K562 (cell line): ENCODE results near the gene DMXL1. TPM values are rescaled to one million over a fixed set of nuclear protein-coding genes. Genes with fewer than 3 reads are reported as not detected.

Source experiments
- ATAC-seq: fragments of 200-7000 bp; cut with Tn5 transposase; 3 replicates; pipeline ENCODE4 v1.9.1; 2020; ENCODE audit warnings: moderate library complexity
- BruUV-seq: library from RNA; stranded (reverse); fragments of 400-500 nt; replicated peaks from 2 replicates; lab custom pipeline; 2021; lab: Mats Ljungman, UMichigan
- CTCF ChIA-PET: fragments of 300-600 bp; formaldehyde crosslinking; extraction: SDS; loops from one replicate; lab custom pipeline; 2021; ENCODE audit warnings: low intra/inter-chr PET ratio; lab: Yijun Ruan, JAX
- POLR2A ChIA-PET: fragments of 300-600, 350-650 bp; sonication (Branson Sonifier 250); formaldehyde crosslinking; extraction: SDS; loops from one replicate; lab custom pipeline; 2021; ENCODE audit warnings: antibody characterized with exemption, inconsistent platforms; lab: Yijun Ruan, JAX
- DNase-seq, 4 experiments: peaks; one replicate each; pipeline versions ENCODE4 v3.0.0 to v3.0.0-alpha.2; 2011 to 2018; ENCODE audit warnings: low spot score in 3 of 4, mixed read lengths in 3 of 4; ENCODE audit errors: extremely low read depth in 1 of 4
- FAIRE-seq: peaks from 2 replicates; lab custom pipeline; 2011; peaks lifted over from hg19 to GRCh38; lab: Jason Lieb, UNC
- H2AFZ ChIP-seq: 2 replicates; pipeline ENCODE4 v1.6.0; 2011; ENCODE audit warnings: low read depth, low read length, control low read depth, inconsistent platforms
- H3K27ac ChIP-seq: fragments of 200-600 bp; 3 replicates; pipeline ENCODE4 v1.8.0; 2011; ENCODE audit warnings: low read depth, mild to moderate bottlenecking, control low read depth, inconsistent platforms, low read length, moderate library complexity, mixed read lengths; ENCODE audit errors: extremely low read depth
- H3K27me3 ChIP-seq, 2 experiments: fragments of 300-600 bp in 1 of 2; 2 replicates in 1 of 2; 3 replicates in 1 of 2; pipeline versions ENCODE4 v1.6.0 to v1.8.0; 2011; ENCODE audit warnings: inconsistent platforms in 2 of 2, low read length in 2 of 2, mild to moderate bottlenecking in 1 of 2, mixed read lengths in 1 of 2, moderate library complexity in 1 of 2; ENCODE audit not compliant: control insufficient read depth in 2 of 2, insufficient read depth in 2 of 2
- H3K36me3 ChIP-seq: fragments of 300-600 bp; 3 replicates; pipeline ENCODE4 v1.8.0; 2011; ENCODE audit warnings: mild to moderate bottlenecking, low read length, inconsistent platforms; ENCODE audit not compliant: control insufficient read depth, insufficient read depth
- H3K4me1 ChIP-seq, 2 experiments: fragments of 200-600 bp in 1 of 2; replicated peaks in 1 of 2; 2 replicates in 1 of 2; 3 replicates in 1 of 2; pipeline versions ENCODE4 v1.5.1 to v1.8.0; 2011; ENCODE audit warnings: inconsistent platforms in 2 of 2, low read length in 2 of 2, mild to moderate bottlenecking in 1 of 2, mixed read lengths in 1 of 2, moderate library complexity in 1 of 2; ENCODE audit not compliant: control insufficient read depth in 2 of 2, insufficient read depth in 2 of 2
- H3K4me2 ChIP-seq: 2 replicates; pipeline ENCODE4 v1.6.1; 2011; ENCODE audit warnings: low read length, control low read depth, inconsistent platforms, mixed read lengths; ENCODE audit not compliant: insufficient read depth
- H3K4me3 ChIP-seq: fragments of 200-600 bp; sonication (generic), shearing (Covaris generic); 2 replicates; pipeline ENCODE4 v1.5.1; 2016; ENCODE audit warnings: control low read depth, inconsistent platforms
- H3K79me2 ChIP-seq: fragments of 200-600 bp; 3 replicates; pipeline ENCODE4 v1.8.0; 2011; ENCODE audit warnings: low read length, inconsistent platforms; ENCODE audit not compliant: control insufficient read depth, insufficient read depth
- H3K9ac ChIP-seq, 2 experiments: 2 replicates each; pipeline versions ENCODE4 v1.6.0 to v1.6.1; 2011; ENCODE audit warnings: low read depth in 2 of 2, low read length in 2 of 2, control low read depth in 1 of 2, inconsistent platforms in 1 of 2, mild to moderate bottlenecking in 1 of 2, mixed read lengths in 1 of 2; ENCODE audit not compliant: insufficient read depth in 1 of 2
- H3K9me1 ChIP-seq: one replicate; pipeline ENCODE4 v1.6.0; 2011; ENCODE audit warnings: inconsistent platforms, mild to moderate bottlenecking, low read length, moderate library complexity; ENCODE audit not compliant: control insufficient read depth, insufficient read depth
- H3K9me3 ChIP-seq: replicated peaks from 2 replicates; pipeline ENCODE4 v1.5.1; 2011; ENCODE audit warnings: low read depth, low read length, inconsistent platforms; ENCODE audit not compliant: control insufficient read depth, insufficient read depth
- H4K20me1 ChIP-seq: replicated peaks from 2 replicates; pipeline ENCODE4 v1.6.1; 2011; ENCODE audit warnings: low read length, inconsistent platforms, mixed read lengths; ENCODE audit not compliant: control insufficient read depth, insufficient read depth
- CBX1 ChIP-seq: sonication (generic); IDR thresholded peaks from 2 replicates; pipeline ENCODE4 v1.6.1; 2016; ENCODE audit warnings: antibody characterized with exemption, low read depth, mild to moderate bottlenecking
- KLF16 ChIP-seq: IDR thresholded peaks from 2 replicates; pipeline ENCODE4 v1.6.1; 2016; ENCODE audit warnings: antibody characterized with exemption
- NFE2L1 ChIP-seq: fragments of 450-650 bp; IDR thresholded peaks from 2 replicates; pipeline ENCODE4 v1.6.1; 2016; ENCODE audit warnings: missing genetic modification characterization, low read depth, mild to moderate bottlenecking, missing compliant biosample characterization, moderate library complexity, borderline replicate concordance
- PHB ChIP-seq: fragments of 250-450 bp; sonication (Bioruptor Pico); IDR thresholded peaks from 2 replicates; pipeline ENCODE4 v1.5.0; 2021
- PHF20 ChIP-seq: fragments of 450-650 bp; IDR thresholded peaks from 2 replicates; pipeline ENCODE4 v1.6.1; 2018; ENCODE audit not compliant: partially characterized antibody
- PHF8 ChIP-seq: fragments of 200-600 bp; sonication (generic); IDR thresholded peaks from 2 replicates; pipeline ENCODE4 v1.6.1; 2012; ENCODE audit warnings: mixed run types, mild to moderate bottlenecking, inconsistent platforms, low read length, moderate library complexity, borderline replicate concordance
- POLR2G ChIP-seq: fragments of 200-400 bp; formaldehyde crosslinking; IDR thresholded peaks from 2 replicates; pipeline ENCODE4 v1.6.1; 2017; ENCODE audit warnings: low read depth, mild to moderate bottlenecking, antibody characterized with exemption, low read length, moderate library complexity
- SPI1 ChIP-seq: IDR thresholded peaks from 2 replicates; pipeline ENCODE4 v1.6.1; 2011; ENCODE audit warnings: low read depth, low read length, control low read depth, borderline replicate concordance
- SRSF3 ChIP-seq: fragments of 200-400 bp; formaldehyde crosslinking; IDR thresholded peaks from 2 replicates; pipeline ENCODE4 v1.6.1; 2016; ENCODE audit warnings: mild to moderate bottlenecking, low read length, moderate library complexity; ENCODE audit not compliant: insufficient read depth
- TEAD1 ChIP-seq, 2 experiments: fragments of 450-650 bp in 1 of 2; sonication (generic) in 1 of 2; formaldehyde crosslinking; IDR thresholded peaks; 2 replicates each; pipeline versions ENCODE4 v1.4.0 to v1.8.0; 2020 to 2022; ENCODE audit warnings: mild to moderate bottlenecking in 2 of 2, missing genetic modification reagents in 1 of 2
- ZNF253 ChIP-seq: fragments of 250-450 bp; sonication (Bioruptor Pico); conservative IDR thresholded peaks from 2 replicates; pipeline ENCODE4 v1.6.1; 2021; ENCODE audit warnings: mild to moderate bottlenecking
- ZNF707 ChIP-seq: fragments of 250-450 bp; sonication (Bioruptor Pico); conservative IDR thresholded peaks from 2 replicates; pipeline ENCODE4 v1.8.0; 2022; ENCODE audit warnings: inconsistent platforms, mild to moderate bottlenecking, moderate library complexity
- WGBS: fragments of 100-300 bp; shearing (Covaris generic); methylation state at CpG from one replicate; pipeline ENCODE4 v1.1.6; 2016; ENCODE audit warnings: low coverage, mixed read lengths; ENCODE audit not compliant: insufficient coverage; ENCODE audit errors: missing lambda C conversion rate; 5-methylcytosine and 5-hydroxymethylcytosine counted together
- in situ Hi-C: fragments of 300-500 bp; cut with MboI; formaldehyde crosslinking; loops from 4 replicates; pipeline ENCODE4 v1.15.0; 2018; ENCODE audit warnings: inconsistent platforms, mixed read lengths
- intact Hi-C: fragments of 100-400 bp; cut with micrococcal nuclease; formaldehyde crosslinking; loops from 2 replicates; pipeline ENCODE4 v1.14.2; 2022
- polyA plus RNA-seq, 8 experiments: library from polyadenylated mRNA; depleted of rRNA in 4 of 8; stranded (reverse) in 5 of 8; unstranded in 3 of 8; fragments of >200 nt; fragmentation: Nextera tagmentation in 2 of 8; fragmentation: Illumina TruSeq in 1 of 8; extraction: Ambion mirVana in 2 of 8; extraction: Trizol in 1 of 8; gene quantifications; 2 replicates each; pipeline versions ENCODE4 v1.2.1 to v1.2.3, GENCODE V29; 2011 to 2014; ENCODE audit warnings: inconsistent platforms in 1 of 8, missing spikeins in 1 of 8
- total RNA-seq, 7 experiments: library from RNA; depleted of rRNA in 6 of 7; stranded (reverse); fragments of >200 nt in 6 of 7; fragmentation: Illumina TruSeq in 2 of 7; extraction: Trizol in 2 of 7; gene quantifications; 2 replicates each; pipeline versions ENCODE4 v1.2.1 to v1.2.3, GENCODE V29; 2011 to 2021; ENCODE audit warnings: low replicate concordance in 1 of 7
- TF ChIP-seq, protein P1 (sequence below): fragments of 450-650 bp; IDR thresholded peaks from 2 replicates; pipeline ENCODE4 v1.7.1; 2018; ENCODE audit warnings: mild to moderate bottlenecking, low read depth; ENCODE audit not compliant: partially characterized antibody
- TF ChIP-seq, protein P2 (sequence below): IDR thresholded peaks from 2 replicates; pipeline ENCODE4 v1.6.1; 2011; ENCODE audit not compliant: insufficient read length; ENCODE audit errors: extremely low read depth

Gene DMXL1
- total and polyA plus RNA-seq, 9 of the 15 experiments (the other 6 are each of a cell fraction or from before 2014, with no cell fraction given): 8.3 to 40.3 (median 30.6) TPM

DNA sequence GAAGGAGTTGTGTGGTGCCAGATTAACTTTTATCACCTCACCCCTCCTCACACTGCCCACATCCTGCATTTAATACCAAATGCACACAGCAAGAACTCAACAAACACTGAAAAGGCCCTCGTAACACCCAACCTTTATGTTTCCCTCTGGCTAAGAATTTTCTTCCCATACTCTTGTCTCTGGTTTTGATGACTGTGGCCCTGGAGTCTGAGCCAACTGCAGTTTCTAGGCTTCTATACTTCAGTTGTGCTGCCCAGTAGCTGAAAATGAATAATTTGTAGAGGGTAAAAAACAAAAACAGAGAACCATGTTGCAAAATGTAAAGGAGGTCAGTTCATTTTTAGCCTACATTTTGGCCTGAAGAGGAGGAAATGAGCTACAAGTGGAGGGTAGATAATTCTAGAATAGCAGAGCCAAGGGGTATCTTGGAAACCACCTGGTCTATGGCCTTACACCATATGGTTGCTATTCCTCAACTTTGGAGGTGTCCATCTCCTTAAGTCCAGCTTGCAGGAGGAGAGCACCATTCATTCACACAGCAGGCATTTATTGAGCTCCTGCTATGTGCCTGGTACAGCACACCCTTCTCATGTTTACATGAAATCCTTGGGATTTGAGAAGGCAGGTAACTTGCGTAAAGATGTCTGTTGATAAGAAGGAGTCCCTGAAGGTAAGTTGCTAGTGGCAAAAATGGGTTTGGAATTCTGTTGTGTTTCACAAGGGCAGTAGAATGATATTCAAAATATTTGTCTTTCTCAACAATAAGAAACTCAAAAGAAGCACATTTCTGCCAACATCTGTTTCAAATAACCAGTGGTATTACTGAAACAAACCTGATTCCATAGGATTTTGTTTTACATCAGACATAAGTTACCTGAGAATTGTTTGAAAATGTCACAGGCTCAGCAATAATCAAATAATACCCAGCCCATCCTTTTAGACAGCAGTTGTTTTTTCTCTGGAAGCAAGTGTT, 201.2 kb downstream of the DMXL1 start:
- peaks cover 28 to 40% of the 10 kb centered on the region in 2 experiments for H3K4me1 ChIP-seq
- DNase-seq: no peak
- CTCF ChIA-PET: no interaction called here
- TF ChIP-seq KLF16: no peak
- TF ChIP-seq TEAD1 (CRISPR knock-in tag; IDR thresholded peaks at IDR 0.05): no peak
- TF ChIP-seq, protein P1, sequence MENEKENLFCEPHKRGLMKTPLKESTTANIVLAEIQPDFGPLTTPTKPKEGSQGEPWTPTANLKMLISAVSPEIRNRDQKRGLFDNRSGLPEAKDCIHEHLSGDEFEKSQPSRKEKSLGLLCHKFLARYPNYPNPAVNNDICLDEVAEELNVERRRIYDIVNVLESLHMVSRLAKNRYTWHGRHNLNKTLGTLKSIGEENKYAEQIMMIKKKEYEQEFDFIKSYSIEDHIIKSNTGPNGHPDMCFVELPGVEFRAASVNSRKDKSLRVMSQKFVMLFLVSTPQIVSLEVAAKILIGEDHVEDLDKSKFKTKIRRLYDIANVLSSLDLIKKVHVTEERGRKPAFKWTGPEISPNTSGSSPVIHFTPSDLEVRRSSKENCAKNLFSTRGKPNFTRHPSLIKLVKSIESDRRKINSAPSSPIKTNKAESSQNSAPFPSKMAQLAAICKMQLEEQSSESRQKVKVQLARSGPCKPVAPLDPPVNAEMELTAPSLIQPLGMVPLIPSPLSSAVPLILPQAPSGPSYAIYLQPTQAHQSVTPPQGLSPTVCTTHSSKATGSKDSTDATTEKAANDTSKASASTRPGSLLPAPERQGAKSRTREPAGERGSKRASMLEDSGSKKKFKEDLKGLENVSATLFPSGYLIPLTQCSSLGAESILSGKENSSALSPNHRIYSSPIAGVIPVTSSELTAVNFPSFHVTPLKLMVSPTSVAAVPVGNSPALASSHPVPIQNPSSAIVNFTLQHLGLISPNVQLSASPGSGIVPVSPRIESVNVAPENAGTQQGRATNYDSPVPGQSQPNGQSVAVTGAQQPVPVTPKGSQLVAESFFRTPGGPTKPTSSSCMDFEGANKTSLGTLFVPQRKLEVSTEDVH: no peak
- no peak for TF ChIP-seq SRSF3
- TF ChIP-seq PHF20: no peak
- TF ChIP-seq PHF8: no peak
- TF ChIP-seq PHB (CRISPR knock-in tag): no peak
- TF ChIP-seq CBX1: no peak
- no peak for TF ChIP-seq SPI1
- TF ChIP-seq, protein P2, sequence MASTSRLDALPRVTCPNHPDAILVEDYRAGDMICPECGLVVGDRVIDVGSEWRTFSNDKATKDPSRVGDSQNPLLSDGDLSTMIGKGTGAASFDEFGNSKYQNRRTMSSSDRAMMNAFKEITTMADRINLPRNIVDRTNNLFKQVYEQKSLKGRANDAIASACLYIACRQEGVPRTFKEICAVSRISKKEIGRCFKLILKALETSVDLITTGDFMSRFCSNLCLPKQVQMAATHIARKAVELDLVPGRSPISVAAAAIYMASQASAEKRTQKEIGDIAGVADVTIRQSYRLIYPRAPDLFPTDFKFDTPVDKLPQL: no peak
- TF ChIP-seq ZNF253: no peak
- TF ChIP-seq POLR2G: no peak
- no peak for TF ChIP-seq ZNF707 (CRISPR knock-in tag)
- no peak for TF ChIP-seq NFE2L1 (tag)
- BruUV-seq: no TSS peak
- FAIRE-seq: no peak
- intact Hi-C loops (loop anchor here (5.0 kb wide), 1 partner anchor 35 kb away; no protein-coding TSS in a partner anchor), in situ Hi-C loops (no loop called here)
- H4K20me1 ChIP-seq: no peaks in the 10 kb centered on the region
- no peak for ATAC-seq
- no peak overlapping the region for H3K4me3 ChIP-seq
- peaks cover 14% of the 10 kb centered on the region; the same call in 2 of the 3 replicates for H3K36me3 ChIP-seq
- no peak overlapping the region for H2AFZ ChIP-seq
- no peak overlapping the region for H3K27ac ChIP-seq
- peaks cover 82% of the 10 kb centered on the region for H3K79me2 ChIP-seq
- peak overlapping the region; percentile 48 for H3K4me2 ChIP-seq
- H3K9ac ChIP-seq: no peak overlapping the region; a peak in 1 of 4 replicates
- WGBS: 74% methylated on average over 2 of the region's 2 CpGs
- POLR2A ChIA-PET: interaction anchor here (1.8 to 2.8 kb wide), 2 partner anchors 15 to 18 kb away, joined by 7 to 14 read pairs; no protein-coding TSS in a partner anchor
- H3K9me1 ChIP-seq: no peaks in the 10 kb centered on the region
- 0 out of 2 replicates have a peak, but pooled peaks cover 2% of the 10 kb centered on the region for H3K9me3 ChIP-seq
- H3K27me3 ChIP-seq: no peaks in the 10 kb centered on the region
